Central memory CD4-positive, alpha-beta T cell (primary cell): ENCODE results near the gene TTC32.

Experiments used
- DNase-seq: peaks from one replicate; pipeline ENCODE4 v3.0.0; 2022

The TTC32 gene

DNA sequence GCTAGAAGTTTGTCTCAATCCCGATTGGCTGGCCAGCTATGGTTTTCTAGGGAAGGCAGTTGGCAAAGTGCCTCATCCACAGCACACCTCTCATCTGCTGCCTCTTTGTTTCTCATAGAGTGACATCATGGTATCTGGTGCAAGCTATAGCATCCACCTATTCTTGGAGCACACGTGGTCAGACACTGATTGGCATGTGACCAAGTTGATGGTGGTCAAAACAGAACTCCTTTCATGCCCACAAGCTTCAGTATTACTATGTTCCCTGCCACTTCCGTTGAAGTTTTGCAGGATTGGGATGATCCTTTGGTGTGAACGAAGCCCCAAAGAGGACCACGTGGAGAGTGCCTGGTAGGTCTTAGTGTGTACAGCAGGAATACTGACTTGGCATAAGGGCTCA, 28.8 kb downstream of the TTC32 start:
- DNase-seq: no peak

DNA sequence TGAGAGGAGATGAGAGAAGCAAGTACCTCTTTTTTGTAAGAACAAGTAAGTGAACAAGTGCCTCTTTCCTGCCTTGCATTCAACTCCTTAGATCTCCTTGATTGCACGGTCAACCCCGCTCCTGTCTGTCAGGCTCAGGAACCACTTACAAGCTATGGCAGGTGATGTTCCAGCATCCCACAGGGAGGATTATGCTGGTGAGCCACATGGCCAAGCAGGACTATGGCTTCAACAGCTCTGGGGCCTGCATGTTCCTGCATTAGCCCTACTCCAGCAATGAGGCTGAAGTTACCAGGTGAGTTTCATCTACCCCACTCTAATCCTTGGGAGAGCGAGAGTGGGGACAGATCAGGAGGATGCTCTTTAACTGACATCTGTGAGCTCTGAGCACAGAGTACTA, 29.5 kb downstream of the TTC32 start:
- DNase-seq: no peak

DNA sequence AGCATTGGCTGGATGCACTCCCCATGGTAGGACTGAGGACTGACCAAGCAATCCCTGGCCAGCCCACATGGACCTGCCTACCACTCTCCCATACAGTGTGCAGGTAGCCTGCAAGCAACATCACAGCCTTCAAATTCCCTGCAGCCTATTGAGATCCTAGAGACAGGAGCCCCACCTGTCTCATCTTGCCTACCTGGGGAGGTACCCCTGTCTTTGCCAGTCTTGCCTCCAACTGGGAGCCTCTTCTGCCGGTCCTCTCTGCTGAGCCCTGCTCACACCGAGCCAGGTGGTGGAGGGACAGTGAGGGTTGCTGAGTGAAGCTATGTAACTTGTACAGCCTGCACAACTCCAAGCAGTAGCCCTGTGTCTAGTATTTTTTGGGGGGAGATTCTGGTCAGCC, 29.9 kb downstream of the TTC32 start:
- no peak for DNase-seq

DNA sequence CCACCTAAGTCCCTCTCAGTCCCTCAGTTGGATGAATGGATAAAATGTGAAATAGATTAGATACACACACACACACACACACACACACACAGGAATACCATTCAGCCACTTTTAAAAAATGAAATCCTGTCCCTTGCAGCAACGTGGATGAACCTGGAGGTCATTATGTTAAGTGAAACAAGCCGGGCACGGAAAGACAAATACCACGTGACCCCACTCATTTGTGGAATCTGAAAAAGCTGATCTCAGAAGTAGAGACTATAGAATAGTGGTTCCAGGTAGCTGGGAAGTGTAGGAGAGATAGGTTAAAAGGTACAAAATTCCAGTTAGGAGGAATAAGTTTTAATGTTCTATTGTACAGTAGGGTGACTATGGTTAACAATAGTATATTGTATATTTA, 31.0 kb downstream of the TTC32 start:
- no peak for DNase-seq

DNA sequence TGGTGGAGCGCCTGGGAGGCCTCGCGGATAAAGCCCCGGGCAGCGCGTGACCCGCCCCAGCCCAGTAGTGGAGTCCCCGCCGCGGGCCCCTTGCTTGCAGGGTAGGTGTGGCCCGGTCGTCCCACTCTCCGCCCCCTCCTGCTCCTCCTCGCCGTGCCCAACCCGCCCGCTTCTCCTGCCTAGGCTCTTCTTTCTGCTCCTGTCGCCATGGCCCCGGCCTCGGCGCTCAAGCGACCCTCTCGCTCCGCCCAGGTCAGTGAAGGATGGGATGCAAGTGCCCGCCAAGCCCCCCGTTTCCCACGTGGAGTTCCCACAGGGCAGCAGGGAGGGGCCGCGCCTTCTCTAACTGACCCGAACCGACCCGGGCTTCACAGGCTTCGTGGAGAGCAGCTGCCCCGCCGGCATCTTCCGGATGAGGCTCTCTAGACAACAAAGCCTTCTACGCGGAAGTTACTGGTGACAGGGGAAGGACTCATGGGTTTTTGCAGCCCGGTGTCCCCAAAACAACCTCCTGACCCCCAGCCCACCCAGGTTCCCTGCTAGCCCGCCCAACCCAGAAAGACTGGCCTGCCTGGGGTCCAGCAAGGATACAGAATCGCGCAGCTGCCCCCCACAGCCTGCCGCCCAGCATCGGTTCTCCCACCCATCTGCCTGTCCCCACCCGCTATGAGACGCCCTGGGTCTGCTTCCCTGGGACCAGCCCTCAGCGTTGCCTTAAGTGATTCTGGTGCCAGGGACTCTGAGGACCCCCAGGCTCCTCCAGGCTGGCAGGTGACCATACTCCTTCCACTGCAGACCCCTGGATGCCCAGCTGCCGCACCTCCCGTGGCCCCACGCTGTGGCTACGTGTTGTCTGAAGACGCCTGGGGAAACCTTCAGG, 32.8 kb downstream of the TTC32 start:
- DNase-seq: peak; percentile 62

DNA sequence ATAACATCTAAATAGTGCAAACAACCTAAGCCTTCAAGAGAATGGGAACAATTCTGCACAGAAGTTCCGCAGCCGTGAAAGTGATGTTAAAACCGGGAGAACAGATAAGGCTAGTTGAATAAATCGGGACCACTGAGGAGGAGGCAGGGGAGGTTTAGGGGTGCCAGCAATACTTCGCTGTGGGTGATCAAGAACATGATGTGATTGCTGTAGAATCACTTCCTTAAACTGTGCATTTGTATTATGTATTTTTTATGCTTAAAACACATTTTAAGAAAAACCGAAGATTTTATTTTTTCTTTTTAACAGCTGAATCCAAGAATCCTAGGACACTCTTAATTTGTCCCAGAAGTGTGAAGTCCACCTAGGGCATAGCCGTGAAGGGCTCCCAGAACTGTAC, 33.6 kb downstream of the TTC32 start:
- no peak for DNase-seq

DNA sequence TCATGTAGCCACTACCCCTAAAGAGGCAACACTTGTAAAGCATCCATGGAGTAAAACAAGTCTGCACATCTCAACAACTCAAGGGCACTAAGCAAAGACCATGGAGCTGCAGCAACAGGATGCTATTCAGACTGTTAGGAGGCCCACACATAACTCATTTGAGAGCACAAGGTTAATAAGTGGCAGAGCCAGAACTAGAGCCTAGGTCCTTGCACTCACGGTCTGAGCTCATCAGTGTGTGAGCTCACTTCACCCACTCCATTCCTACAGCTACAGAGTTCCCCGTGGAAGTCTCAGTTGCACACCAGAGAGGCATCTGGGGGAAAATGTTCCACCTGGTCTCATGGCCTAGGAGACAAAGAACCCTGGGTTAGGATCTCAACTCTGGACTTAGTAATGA, 35.0 kb downstream of the TTC32 start:
- no peak for DNase-seq

DNA sequence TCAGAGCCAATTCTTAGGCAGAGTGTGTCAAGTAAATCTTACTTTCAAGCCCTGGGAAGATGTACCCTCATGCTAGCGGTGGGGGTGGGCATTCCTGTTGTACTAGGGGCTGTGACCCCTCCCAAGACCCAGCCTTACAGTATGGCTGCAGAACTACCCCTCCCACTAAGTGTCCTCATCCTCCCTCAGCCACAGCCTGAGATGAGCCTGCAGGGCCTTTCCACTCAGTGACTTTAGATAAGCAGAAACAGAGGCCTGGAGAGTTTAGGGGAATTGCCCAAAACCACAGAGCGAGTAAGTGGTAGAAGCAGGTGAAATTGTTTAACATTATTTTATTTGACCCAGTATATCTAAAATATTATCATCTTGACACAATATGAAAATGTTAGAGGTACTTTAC, 36.6 kb downstream of the TTC32 start:
- no peak for DNase-seq

DNA sequence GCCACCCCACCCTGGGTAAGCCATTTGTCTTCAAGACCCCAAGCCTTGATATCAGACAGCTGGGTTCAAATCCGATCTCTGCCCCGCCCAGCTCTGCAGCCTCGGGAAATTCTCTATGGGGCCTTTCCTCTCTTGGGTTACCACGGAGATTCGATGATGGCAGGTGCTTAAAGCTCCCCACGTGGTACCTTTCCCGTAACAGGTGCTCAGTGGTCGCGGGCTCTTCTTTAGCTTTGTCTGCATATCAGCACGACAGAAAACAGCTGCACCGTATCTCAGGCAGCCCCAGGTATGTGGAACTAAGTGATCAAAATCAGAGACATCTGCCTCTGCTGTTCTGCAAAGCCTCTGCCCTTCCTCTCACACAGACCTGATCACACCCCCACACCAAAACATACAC, 37.4 kb downstream of the TTC32 start:
- no peak for DNase-seq

DNA sequence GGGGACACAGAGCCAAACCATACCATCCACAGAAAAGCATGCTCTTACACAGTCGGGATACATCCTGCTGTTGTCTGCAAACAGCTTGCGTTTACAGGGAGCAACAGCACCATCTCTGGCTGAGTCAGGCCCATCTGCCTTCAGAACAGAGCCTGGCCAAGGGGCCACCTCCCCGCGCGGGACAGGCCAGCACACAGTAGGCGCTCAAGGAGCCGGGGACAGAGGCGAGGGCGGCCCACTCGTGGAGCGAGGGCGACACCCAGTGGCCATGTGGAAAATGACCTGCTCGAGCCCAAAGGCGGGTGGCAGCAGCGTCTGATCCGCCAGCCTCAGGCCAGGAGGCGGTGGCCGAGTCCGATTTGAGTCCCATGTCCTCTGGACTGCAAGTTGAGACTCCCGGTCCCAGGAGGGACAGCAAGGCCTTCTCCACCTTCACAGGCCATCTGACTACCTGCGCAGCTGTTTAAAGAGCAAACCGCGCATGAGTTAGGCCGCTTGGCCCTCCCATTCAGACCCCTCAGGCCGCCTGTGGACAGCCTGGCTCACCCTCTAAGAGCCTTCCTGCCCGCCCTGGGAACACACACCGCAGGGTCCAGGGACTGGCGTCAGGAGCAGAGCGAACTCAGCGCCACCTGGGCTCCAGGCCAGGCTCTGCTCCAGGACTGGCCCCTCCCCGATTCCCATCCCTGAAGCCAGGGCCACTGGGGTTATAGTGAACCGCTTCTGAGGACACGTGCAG, 38.3 kb downstream of the TTC32 start:
- peak; percentile 52 for DNase-seq

DNA sequence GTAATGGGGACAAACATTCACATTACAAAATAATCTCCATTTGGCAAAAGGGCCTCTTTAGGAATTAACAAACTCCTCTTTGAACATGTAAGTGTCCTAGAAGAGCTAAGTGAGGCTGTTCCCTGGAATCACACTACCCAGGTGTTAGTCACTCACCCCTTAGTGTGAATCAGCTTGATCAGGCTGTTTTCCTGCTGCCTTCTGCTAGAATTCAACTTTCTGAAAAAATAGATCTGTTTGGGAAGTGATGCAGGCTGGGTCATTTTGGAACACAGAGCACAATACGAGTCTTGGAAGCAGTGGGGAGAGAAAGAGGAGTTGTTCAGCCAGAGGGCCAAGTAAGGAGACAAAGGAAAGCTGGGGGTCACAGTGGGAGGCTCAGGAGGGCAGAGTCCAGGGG, 40.0 kb downstream of the TTC32 start:
- DNase-seq: no peak

DNA sequence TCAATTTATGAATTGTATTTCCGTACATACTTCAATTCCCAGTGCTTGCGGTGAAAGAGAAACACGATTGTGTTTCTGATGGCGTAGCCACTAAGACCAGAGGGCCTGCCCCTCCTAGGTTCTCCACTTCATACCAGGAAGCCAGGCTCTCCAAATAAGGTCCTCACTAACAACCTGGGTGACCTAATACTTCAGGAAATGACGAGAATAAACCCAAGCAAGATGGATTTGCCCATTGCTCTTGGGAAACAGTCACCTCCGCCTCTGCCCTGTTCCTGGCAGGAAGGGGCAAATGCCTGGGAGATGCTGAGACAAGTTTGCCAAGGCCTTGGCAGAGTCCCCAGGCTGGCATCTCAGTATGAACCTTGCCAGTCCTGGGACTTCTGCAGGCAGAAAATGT, 41.8 kb downstream of the TTC32 start:
- DNase-seq: no peak

DNA sequence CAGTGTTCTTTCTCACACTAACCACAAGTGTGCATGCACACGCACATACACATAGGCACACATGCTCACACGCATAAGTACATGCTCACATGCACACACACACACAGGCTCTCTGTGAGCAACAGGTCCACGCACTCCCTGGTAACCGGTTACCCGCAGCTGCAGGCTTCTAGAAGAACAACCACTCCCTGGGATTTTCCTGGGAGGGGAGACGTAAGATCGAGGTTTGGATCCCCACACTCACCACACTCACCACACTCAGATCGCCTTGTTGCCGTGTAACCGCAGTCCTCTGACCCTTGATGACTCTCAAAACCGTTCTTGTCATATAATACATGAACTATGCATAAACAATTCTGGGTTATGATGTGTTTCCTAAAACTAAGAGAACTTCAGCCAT, 42.2 kb downstream of the TTC32 start:
- DNase-seq: no peak

DNA sequence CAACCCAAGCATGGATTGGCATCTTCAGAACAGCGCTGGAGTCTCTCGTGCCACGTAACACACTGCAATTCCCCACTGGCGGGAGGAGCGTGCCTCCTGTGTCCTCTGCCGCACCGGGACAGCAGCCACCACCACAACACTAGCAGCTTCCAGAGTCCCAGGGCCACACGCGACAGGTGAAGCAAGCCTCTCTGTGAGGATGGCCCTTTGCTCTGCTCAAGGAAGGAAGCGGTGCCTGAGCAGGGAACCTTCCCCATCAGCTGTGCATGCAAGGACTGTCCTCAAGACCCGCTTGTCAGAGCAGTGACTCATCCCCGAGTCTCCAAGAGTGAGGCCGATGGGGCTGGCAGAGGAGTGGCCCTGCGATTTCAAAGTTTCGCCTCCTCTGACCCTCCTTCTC, 44.0 kb downstream of the TTC32 start:
- no peak for DNase-seq

DNA sequence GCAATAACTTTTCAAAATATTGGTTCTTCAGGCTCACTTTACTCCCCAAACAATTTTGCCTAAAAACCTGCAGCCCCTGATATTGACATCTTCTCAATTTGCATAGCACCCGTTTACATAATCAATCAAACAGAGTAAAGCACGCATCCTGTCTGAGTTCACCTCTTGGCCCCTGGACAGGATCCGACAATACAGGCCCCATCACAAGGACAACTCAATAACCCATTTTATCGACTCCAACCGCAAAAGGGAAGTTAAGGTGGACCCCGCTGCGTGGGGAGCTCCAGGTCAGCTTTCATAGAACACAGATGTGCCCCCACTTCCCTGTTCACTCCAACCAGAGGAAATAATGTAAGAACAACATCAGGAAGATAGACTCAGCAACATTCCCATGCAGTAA, 44.7 kb downstream of the TTC32 start:
- DNase-seq: no peak

DNA sequence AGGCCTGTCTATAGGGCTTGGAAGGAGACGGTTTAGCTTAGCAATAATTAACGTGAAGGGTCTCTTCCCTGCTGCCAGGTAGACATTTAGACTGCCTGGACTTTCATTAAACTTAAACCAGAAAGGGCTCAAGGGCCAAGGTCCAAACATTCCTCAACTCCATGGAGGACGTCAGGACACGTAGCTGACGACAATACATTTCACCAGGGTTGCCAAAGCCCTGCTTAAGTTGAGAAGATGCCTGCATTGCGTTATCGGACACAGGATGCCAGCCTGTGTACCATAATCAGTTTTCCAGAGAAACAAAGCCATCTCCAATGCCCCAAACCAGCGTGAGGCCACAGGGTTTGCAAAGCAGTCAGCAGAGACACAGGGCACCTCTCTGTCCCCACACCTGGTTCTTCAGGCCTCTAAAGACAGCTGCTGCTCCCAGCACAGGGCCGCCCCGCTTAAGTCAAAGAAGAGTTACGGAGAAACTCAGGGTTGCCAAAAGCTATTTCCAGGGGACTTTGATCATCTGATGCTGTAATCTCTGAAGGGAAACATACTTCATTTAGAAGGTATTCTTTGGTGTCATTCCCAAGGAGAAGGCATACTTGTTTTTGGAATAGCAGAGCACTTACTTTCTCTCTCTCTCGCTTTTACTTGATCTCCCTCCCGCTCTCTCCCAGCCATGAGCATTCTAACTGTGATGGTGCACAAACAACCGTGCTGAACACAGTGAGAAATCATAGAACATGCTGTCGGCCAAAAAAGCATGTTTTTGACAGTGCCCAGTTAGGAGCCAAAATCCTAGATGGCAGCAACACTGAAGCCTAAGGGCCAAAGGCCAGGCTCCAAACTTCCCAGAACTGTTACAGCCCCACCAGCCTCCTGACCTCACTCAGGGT, 46.0 kb downstream of the TTC32 start:
- no peak for DNase-seq

DNA sequence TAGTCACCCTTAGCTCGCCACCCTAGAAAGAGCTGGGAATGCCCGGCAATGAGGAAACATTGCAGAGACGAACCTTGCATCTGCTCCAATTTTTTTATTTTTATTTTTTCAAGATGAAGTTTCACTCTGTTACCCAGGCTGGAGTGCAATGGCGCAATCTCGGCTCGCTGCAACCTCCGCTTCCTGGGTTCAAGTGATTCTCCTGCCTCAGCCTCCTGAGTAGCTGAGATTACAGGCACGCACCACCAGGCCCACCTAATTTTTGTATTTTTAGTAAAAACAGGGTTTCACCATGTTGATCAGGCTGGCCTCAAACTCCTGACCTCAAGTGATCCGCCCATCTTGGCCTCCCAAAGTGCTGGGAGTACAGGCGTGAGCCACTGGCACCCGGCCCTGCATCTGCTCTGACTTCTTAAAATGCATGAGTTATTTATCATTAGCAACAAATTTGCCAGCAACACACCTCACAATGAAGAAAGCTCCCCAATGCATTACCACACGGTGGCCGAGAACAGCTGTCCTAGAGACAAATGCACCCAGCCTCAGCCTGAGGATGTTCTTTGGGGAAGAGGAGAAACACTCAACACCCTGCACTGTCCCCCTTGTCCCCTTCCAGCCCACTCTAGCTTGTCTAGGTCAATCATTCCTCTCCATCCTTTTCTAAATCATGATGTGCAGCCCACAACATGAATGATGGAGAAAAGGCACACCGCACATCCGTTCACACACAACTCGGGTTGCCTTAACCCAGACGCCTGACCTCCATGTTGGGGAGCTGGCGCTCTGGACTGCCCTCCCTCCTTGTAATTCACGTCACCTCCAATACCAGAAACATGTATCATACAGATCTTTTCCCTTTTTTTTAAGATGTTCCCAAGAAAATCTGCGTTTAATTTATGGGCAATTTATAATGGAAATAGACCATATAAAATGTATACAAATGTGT, 46.9 kb downstream of the TTC32 start:
- DNase-seq: no peak

DNA sequence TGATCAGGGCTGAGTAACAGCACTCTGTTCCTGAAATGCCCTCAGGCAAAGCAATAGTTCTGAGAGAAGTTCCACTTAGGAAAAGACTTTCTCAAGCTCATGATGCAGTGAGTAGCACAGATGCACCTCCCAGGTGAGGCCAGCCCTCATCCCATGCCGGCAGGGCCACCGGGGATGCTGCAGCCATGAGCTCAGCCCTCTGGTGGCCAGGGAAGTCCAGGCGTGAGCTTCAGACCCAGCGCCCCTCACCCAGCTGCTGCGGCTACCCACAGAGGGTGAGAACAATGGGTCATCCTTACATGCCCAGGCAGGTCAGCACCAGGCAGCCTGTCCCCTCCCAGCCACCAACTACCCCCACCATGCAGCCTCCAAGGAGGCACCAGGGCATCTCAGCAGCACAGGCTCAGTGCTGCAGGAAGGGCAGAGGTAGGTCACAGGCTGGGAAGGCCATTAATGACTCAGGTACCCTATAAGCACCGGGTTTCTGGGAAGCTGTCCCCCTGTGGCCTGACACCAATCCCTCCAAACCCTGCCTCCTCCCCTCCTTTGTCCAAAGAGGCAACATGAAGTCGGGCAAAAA, 50.6 kb downstream of the TTC32 start:
- no peak for DNase-seq

DNA sequence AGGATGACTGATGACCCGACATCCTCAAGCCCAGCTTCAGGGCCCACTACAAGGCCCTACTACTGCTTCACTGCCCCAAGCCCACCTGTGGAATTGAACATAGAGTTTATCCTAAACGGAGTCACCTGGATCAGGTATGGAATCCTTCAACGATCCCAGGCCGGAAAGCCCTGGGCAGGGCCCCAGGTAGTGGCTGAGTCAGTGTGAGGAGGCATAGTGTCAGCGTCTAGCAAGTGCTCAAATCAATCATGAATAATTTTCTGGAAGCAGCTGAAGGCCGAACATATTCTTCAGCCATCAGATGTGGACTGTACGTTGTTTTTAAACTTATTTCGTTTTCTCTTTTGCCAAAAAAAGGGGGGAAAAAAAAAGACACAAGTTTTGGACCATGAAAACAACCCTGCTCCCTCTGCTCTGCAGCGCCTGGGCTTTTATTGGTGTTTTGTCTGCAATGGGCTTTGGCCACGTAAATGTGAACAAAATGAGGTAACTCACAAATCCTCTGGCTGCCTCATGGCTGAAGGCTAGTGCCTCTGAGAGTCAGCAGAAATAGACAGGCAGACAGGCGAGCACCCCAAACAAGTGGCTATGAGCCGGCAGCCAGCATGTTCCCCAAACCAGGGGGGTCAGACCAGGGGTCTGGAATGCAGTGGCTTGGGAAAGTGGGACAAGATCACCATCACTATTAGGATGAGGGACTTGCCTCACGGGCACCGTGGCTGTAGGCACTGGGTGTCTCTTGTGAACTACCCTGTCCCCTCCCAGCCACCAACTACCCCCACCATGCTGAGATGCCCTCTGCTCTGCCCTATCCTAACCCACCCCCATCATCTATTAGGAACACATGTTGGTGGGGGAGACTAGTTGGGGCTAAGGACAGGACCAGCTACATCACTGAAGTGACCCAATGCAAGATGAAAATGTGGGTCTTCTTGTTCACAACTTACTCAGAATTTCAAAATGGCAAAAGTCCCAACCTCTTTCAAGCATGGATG, 51.4 kb downstream of the TTC32 start:
- no peak for DNase-seq

DNA sequence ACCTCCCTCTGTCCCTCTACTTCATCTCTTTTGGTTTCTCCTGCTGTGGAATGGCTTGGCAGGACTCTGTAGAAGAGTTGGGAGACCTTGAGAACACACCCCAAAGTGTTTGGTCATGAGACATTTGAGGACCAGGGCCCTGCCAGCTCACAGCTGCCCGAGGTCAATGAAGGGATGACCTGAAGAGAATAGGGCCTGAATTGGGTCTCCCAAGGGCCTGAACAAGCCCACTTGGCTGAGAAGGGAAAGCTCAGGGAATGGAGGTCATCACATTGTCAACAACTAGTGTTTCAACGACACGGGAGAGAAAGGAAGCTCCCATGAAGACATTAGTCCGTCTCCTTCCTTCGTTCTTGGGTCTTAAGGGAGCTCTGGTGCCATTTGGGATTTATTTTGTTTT, 52.8 kb downstream of the TTC32 start:
- DNase-seq: no peak
